Measurements from ENCODE around the gene CNN3. TPM values are rescaled to one million over a fixed set of nuclear protein-coding genes. Genes with fewer than 3 reads are reported as not detected.

Gene CNN3
- 274 and 305 TPM in 2 replicates for total RNA-seq
- 355 TPM for polyA plus RNA-seq (2012)

GRCh38 chr1:94926915-94927404 is at the start of gene CNN3:
TSS of gene CNN3 (minus strand) at chr1:94927110. CDS start at chr1:94926894, 216 bp downstream.
- peak; percentile 96 for DNase-seq (ENCODE audit: low read depth)

- peak; percentile 81 for DNase-seq (ENCODE audit: low read depth)
Measured at GRCh38 chr1:94974824-94975223, 47.9 kb upstream of the CNN3 start.

DNA sequence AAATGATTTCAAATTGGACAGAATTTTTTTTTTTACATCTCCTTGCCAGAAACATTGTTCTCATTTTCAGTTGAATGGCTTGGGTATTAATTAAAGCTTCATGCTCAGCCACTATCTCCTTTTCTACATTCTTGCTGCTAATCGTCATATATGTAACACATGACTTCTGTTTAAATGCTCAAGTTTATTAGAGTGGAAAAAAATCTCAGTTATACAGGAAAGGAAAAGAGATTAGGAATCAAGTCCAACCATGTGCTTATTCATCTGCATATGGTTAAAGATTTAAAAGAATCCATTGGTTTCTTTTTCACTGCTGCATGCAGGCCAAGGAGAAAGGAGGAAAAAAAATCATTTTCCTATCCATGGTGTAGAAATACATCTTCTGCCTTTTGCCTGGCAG is 47.3 kb upstream of the CNN3 start:
- no peak for DNase-seq (ENCODE audit: low read depth)

- DNase-seq (ENCODE audit: low read depth), result peak; percentile 21
Measured at GRCh38 chr1:94973309-94973922, 46.5 kb upstream of the CNN3 start.

GRCh38 chr1:94971491-94971924 is 44.6 kb upstream of the CNN3 start:
- DNase-seq (ENCODE audit: low read depth), result peak; percentile 74

- DNase-seq (ENCODE audit: low read depth), result peak; percentile 48
Measured at GRCh38 chr1:94970783-94971182, 43.9 kb upstream of the CNN3 start.

DNA sequence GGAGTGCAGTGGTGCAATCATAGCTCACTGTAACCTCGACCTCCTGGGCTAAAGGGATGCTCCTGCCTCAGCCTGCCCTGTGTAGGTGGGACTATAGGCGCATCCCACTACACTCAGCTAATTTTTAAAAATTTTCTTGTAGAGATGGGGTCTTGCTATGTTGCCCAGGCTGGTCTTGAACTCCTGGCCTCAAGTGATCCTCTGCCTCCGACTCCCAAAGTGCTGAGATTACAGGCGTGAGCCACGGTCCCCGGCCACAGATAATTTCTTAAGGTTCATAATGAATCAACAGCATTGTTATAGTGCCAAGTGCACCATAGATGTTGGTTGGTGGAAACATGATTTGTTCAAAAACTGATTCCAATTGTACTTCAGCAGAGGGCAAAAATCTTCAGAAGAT is 42.2 kb upstream of the CNN3 start:
- no peak for DNase-seq (ENCODE audit: low read depth)

DNA sequence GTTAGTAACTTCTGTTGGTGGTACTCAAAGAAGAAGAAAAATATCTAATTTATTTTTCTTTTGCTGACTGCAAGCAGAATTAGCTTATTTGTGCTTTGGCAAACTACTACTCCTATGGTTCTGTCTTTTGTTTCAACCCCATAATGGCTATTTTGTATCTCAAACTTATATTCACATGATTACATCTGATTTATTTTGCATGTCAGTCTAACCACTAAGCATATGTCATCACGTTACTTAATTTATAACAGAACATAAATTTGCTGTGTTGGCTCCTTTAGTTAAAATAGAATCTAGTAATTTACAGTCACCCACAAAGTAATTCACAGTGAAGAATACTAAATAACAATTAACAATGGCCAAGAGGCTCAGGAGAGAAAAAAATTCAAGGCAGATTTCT is 39.1 kb upstream of the CNN3 start:
- DNase-seq (ENCODE audit: low read depth), result no peak

DNA sequence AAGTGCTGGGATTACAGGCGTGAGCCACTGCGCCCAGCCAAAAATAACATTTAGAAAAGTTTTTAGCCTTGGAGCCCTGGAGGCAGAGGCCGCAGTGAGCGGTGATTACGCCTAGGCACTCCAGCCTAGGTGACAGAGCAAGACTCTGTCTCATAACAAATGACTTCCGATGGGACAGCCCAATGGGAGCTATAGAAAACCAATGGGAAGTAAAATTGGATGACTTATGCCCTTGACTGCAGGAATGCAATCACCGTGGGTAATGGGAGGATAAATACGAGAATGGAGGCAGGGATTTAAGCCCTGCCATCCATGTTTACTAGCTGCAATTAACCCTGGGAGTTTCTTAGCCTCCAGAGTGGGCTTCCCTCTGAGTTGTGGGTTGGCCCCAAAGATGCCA is 37.0 kb upstream of the CNN3 start:
- no peak for DNase-seq (ENCODE audit: low read depth)

DNA sequence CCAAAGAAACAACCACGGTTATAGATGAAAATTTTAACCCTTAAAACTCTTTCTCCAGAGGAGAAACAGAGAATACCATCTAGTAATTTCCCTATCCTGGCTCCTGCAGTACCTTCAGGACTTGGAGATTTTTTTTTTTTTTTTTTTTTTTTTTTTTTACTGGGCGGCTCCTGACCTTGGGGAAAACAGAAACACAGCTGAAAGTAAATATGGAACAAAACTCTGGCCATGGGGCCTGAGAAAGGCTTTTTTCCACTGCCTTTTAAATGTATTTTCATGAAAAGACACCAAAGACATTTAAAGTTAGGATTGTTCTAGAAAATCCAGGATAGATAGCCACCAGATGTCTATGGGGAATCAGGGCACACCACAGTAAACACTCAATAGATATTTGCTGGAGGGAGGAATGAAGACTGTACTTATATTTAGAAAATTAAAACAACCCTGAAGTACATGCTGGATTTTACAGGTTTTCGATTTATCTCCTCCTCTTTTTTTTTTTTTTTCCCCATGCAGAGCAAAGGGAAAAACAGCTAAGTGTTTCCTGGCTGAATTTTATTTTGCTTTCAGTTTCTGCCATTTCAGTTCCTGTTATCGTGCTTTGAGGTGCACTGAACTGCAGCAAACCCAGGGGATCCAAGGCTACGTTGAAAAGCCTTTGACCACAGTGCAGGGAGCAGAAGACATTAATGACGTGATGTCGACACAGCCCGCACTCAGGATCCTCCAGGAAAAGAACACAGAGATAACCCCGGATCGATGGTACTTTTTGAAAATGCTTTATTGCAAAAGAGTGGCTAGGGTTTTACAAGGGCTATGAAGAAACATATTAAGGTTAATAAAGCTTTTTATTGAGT is 35.7 kb upstream of the CNN3 start:
- peak; percentile 49 for DNase-seq (ENCODE audit: low read depth)

GRCh38 chr1:94961988-94962387 is 35.1 kb upstream of the CNN3 start:
- no peak for DNase-seq (ENCODE audit: low read depth)

DNA sequence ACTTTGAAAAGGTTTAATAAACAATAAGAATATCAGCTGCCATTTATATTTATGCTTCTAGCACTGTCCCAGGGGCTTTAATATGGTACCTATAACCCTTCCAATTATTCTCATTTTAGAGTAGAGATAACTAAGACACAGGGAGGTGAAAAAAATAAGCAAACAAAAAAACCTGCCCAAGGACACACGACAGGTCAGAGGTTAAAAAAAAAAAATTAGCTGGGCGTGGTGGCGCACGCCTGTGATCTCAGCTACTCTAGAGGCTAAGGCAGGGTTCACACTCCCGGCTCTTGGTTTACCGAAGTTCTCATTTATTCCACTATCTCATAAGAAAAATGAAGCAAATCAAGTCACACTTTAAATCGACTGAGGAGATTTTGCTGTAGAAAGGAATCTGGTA is 34.7 kb upstream of the CNN3 start:
- DNase-seq (ENCODE audit: low read depth), result no peak

DNA sequence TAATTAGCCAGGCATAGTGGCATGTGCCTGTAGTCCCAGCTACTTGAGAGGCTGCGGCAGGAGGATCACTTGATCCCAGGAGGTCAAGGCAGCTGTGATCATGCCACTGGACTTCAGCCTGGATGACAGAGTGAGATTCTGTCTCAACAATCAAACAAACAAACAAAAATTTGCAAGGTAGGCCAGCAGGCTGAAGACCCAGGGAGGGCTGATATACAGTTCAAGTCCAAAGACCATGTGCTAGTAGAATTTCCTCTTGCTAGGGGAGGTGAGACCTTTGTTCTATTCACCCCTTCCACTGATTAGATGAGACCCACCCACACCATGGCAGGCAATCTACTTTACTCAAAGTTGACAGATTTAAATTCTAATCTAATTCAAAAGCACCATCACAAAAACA is 31.2 kb upstream of the CNN3 start:
- no peak for DNase-seq (ENCODE audit: low read depth)

- DNase-seq (ENCODE audit: low read depth), result peak; percentile 16
Measured at GRCh38 chr1:94955767-94956632, 29.1 kb upstream of the CNN3 start.

DNA sequence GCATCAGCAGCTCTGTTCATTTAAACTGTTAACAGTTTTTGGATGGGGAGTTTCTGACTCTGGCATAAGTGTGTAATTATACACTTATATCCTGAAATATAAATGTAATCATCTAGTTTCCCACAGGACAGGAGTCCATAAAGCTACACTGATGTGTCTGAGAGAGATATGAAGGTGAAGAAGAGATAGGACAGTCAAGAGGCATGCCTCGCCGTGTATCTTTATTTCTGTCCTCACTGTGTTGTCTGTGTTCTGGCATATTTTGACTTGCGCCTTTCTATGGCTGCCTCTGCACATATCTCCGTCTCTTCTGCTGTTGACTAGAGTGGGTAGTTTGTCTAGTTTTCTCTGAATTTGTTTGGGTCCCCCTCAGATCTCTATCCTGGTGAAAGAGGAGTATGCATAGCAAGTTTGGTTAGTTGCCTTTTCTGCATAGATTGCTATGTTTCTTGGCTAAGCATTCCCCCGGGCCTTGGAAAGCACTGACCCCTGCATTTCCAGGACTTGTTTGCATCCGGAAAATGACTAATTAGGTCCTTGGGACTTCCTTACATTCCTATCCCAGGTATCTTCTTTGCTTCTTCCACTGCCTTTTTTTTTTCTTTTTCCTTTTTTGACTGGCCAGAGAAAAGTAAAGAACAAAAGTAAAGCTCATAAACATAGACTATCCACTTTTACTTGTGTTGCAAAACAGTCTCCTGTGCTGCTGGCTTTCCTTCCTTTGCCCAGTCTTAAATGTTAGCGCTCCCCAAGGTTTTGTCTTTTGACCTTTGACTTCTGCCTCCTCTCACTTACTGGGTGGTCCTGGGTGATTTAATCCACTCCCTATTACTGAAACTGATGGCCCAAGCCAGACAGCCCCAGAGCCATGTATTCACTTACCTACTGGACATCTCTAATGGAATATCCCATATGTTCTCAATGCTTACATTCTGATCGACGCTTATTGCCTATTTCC is 27.6 kb upstream of the CNN3 start:
- DNase-seq (ENCODE audit: low read depth), result no peak

GRCh38 chr1:94953746-94954145 is 26.8 kb upstream of the CNN3 start:
- DNase-seq (ENCODE audit: low read depth), result no peak

GRCh38 chr1:94953107-94953506 is 26.2 kb upstream of the CNN3 start:
- DNase-seq (ENCODE audit: low read depth), result no peak

- no peak for DNase-seq (ENCODE audit: low read depth)
Measured at GRCh38 chr1:94952539-94952938, 25.6 kb upstream of the CNN3 start.

- no peak for DNase-seq (ENCODE audit: low read depth)
Measured at GRCh38 chr1:94951509-94952208, 24.7 kb upstream of the CNN3 start.

- no peak for DNase-seq (ENCODE audit: low read depth)
Measured at GRCh38 chr1:94951046-94951445, 24.1 kb upstream of the CNN3 start.

Measured in myocyte (in vitro differentiated cells).